Neural cell (in vitro differentiated cells): ENCODE results near the gene NUCB1. TPM values are rescaled to one million over a fixed set of nuclear protein-coding genes. Genes with fewer than 3 reads are reported as not detected.

Experiments
- H2AFZ ChIP-seq: fragments of 200-600, 300-800 bp; sonication (generic), shearing (Covaris generic); 2 replicates; pipeline ENCODE4 v1.6.0; 2014; ENCODE audit warnings: low read depth, mild to moderate bottlenecking, antibody characterized with exemption, low read length, moderate library complexity
- H3F3A ChIP-seq: fragments of 200-600 bp; shearing (Covaris generic); 2 replicates; pipeline ENCODE4 v1.6.1; 2016; ENCODE audit warnings: mild to moderate bottlenecking, moderate library complexity, mixed read lengths, antibody characterized with exemption, low read length; ENCODE audit not compliant: insufficient read depth, poor library complexity, severe bottlenecking
- H3K27ac ChIP-seq: fragments of 200-600, 300-800 bp; sonication (generic), shearing (Covaris generic); 2 replicates; pipeline ENCODE4 v1.5.1; 2014; ENCODE audit warnings: mild to moderate bottlenecking, low read length, moderate library complexity
- H3K27me3 ChIP-seq: fragments of 300-800, 200-600 bp; sonication (generic), shearing (Covaris generic); 2 replicates; pipeline ENCODE4 v1.6.0; 2014; ENCODE audit warnings: mild to moderate bottlenecking, low read depth, low read length, moderate library complexity; ENCODE audit not compliant: insufficient read depth
- H3K36me3 ChIP-seq: fragments of 300-800, 200-600 bp; sonication (generic), shearing (Covaris generic); 2 replicates; pipeline ENCODE4 v1.5.1; 2014; ENCODE audit warnings: mild to moderate bottlenecking, antibody characterized with exemption, low read length, moderate library complexity; ENCODE audit not compliant: insufficient read depth
- H3K4me2 ChIP-seq: fragments of 300-800, 200-600 bp; sonication (generic), shearing (Covaris generic); 2 replicates; pipeline ENCODE4 v1.6.0; 2014; ENCODE audit warnings: mild to moderate bottlenecking, low read length
- H3K4me3 ChIP-seq: fragments of 300-800, 200-600 bp; sonication (generic), shearing (Covaris generic); 2 replicates; pipeline ENCODE4 v1.5.1; 2014; ENCODE audit warnings: mild to moderate bottlenecking, low read length, moderate library complexity
- H3K79me2 ChIP-seq: fragments of 200-600 bp; shearing (Covaris generic); replicated peaks from 2 replicates; pipeline ENCODE4 v1.6.0; 2014; ENCODE audit warnings: mild to moderate bottlenecking, low read length, moderate library complexity; ENCODE audit not compliant: insufficient read depth
- H3K9ac ChIP-seq: fragments of 300-800, 200-600 bp; sonication (generic), shearing (Covaris generic); 2 replicates; pipeline ENCODE4 v1.6.1; 2016; ENCODE audit warnings: mild to moderate bottlenecking, low read length, mixed read lengths
- H3K9me2 ChIP-seq: fragments of 200-600 bp; shearing (Covaris generic); 2 replicates; pipeline ENCODE4 v1.6.1; 2016; ENCODE audit warnings: mild to moderate bottlenecking, low read length, mixed read lengths; ENCODE audit not compliant: insufficient read depth
- H3K9me3 ChIP-seq: fragments of 200-600, 300-800 bp; sonication (generic), shearing (Covaris generic); 2 replicates; pipeline ENCODE4 v1.6.1; 2016; ENCODE audit warnings: mild to moderate bottlenecking, mixed run types, low read length, moderate library complexity, mixed read lengths
- H4K20me1 ChIP-seq: fragments of 200-600 bp; shearing (Covaris generic); 2 replicates; pipeline ENCODE4 v1.6.1; 2016; ENCODE audit warnings: mild to moderate bottlenecking, mixed run types; ENCODE audit not compliant: insufficient read depth
- CTCF ChIP-seq: fragments of 450-650 bp; IDR thresholded peaks from 2 replicates; pipeline ENCODE4 v1.5.1; 2014; ENCODE audit warnings: antibody characterized with exemption, mild to moderate bottlenecking, moderate library complexity; ENCODE audit not compliant: poor library complexity, severe bottlenecking
- EP300 ChIP-seq: fragments of 450-650 bp; conservative IDR thresholded peaks from 2 replicates; pipeline ENCODE4 v1.6.1; 2014; ENCODE audit warnings: antibody characterized with exemption, mild to moderate bottlenecking, moderate library complexity; ENCODE audit not compliant: poor library complexity, severe bottlenecking
- EZH2 ChIP-seq: fragments of 200-600, 300-800 bp; shearing (Covaris generic), sonication (generic); IDR thresholded peaks from 2 replicates; pipeline ENCODE4 v1.6.1; 2014; ENCODE audit warnings: antibody characterized with exemption, low read length, borderline replicate concordance, mild to moderate bottlenecking; ENCODE audit not compliant: insufficient read depth, poor library complexity, severe bottlenecking
- MXI1 ChIP-seq: fragments of 450-650 bp; conservative IDR thresholded peaks from 2 replicates; pipeline ENCODE4 v1.6.1; 2014; ENCODE audit warnings: antibody characterized with exemption, mild to moderate bottlenecking; ENCODE audit not compliant: poor library complexity, severe bottlenecking
- POLR2AphosphoS5 ChIP-seq: IDR thresholded peaks from 2 replicates; pipeline ENCODE4 v1.6.1; 2012
- RAD21 ChIP-seq: fragments of 450-650 bp; conservative IDR thresholded peaks from 2 replicates; pipeline ENCODE4 v1.6.1; 2014; ENCODE audit warnings: antibody characterized with exemption, mild to moderate bottlenecking, moderate library complexity
- REST ChIP-seq: IDR thresholded peaks from 2 replicates; pipeline ENCODE4 v1.6.1; 2012; ENCODE audit warnings: borderline replicate concordance
- SMC3 ChIP-seq: fragments of 450-650 bp; conservative IDR thresholded peaks from 2 replicates; pipeline ENCODE4 v1.6.1; 2014; ENCODE audit warnings: antibody characterized with exemption, mild to moderate bottlenecking, moderate library complexity; ENCODE audit not compliant: poor library complexity
- TAF1 ChIP-seq: IDR thresholded peaks from 2 replicates; pipeline ENCODE4 v1.6.1; 2012; ENCODE audit warnings: low read depth
- polyA plus RNA-seq: library from polyadenylated mRNA; depleted of rRNA; stranded (reverse); fragments of >200 nt; gene quantifications from 2 replicates; pipeline ENCODE4 v1.2.3, GENCODE V29; 2014

Gene NUCB1
- polyA plus RNA-seq, 1 donor from 2014 or later, result 80.0 TPM

- Histone ChIP-seq H2AFZ (no peak overlapping the region), H3K9ac (no peak overlapping the region), H3K36me3 (no peaks in the 10 kb centered on the region), H3K4me2 (no peak overlapping the region), H3F3A (no peaks in the 10 kb centered on the region), H3K27ac (no peak overlapping the region), H3K9me3 (no peaks in the 10 kb centered on the region), H3K4me3 (no peak overlapping the region), H3K9me2 (no peaks in the 10 kb centered on the region), H3K27me3 (no peaks in the 10 kb centered on the region), H4K20me1 (no peaks in the 10 kb centered on the region), H3K79me2 (no peaks in the 10 kb centered on the region)
- TF ChIP-seq TAF1, result no peak
- no peak for TF ChIP-seq SMC3
- TF ChIP-seq RAD21, result no peak
- no peak for TF ChIP-seq POLR2AphosphoS5
- TF ChIP-seq CTCF, result no peak
- TF ChIP-seq MXI1, result no peak
- TF ChIP-seq EP300, result no peak
- TF ChIP-seq REST, result no peak
- no peak for TF ChIP-seq EZH2
Measured at GRCh38 chr19:48913114-48913889, 13.2 kb downstream of the NUCB1 start.

GRCh38 chr19:48914181-48914580 lies 14.1 kb downstream of the NUCB1 start:
- Histone ChIP-seq H3K9ac (no peak overlapping the region), H3K27me3 (no peaks in the 10 kb centered on the region), H3K36me3 (no peaks in the 10 kb centered on the region), H3K9me2 (no peaks in the 10 kb centered on the region), H2AFZ (no peak overlapping the region), H3F3A (no peaks in the 10 kb centered on the region), H3K4me3 (no peak overlapping the region), H3K9me3 (no peaks in the 10 kb centered on the region), H3K4me2 (no peak overlapping the region), H3K27ac (no peak overlapping the region), H3K79me2 (no peaks in the 10 kb centered on the region), H4K20me1 (no peaks in the 10 kb centered on the region)
- TF ChIP-seq EP300, result no peak
- TF ChIP-seq RAD21, result no peak
- no peak for TF ChIP-seq TAF1
- TF ChIP-seq MXI1, result no peak
- TF ChIP-seq SMC3, result no peak
- TF ChIP-seq POLR2AphosphoS5, result no peak
- TF ChIP-seq CTCF, result no peak
- TF ChIP-seq REST, result no peak
- no peak for TF ChIP-seq EZH2
